Measurements from ENCODE around the gene HTR1E.
"Not testable (repeated sequence)": the region's sequence is repeated elsewhere in the genome, so short reads cannot be mapped to it uniquely, and the experiment has no call there.

The HTR1E gene

GRCh38 chr6:86937219-86938079 lies at the start of gene HTR1E:
TSS of gene HTR1E (plus strand) at chr6:86937528. CDS start at chr6:87015335, 77,807 bp downstream.
- H3K27me3 Mint-ChIP-seq, result peaks cover 22% of the 10 kb centered on the region
- H3K4me3 Mint-ChIP-seq, result peak within 1 kb of the TSS; percentile 66
- no peaks in the 10 kb centered on the region for H3K36me3 Mint-ChIP-seq
- peaks cover 13% of the 10 kb centered on the region for H3K4me1 Mint-ChIP-seq
- ATAC-seq (ENCODE audit: low read depth) (peak; percentile 51), DNase-seq (ENCODE audit: low spot score in 2 of 2) (peak in 1 of 2 donors; percentile 14)
- no peaks in the 10 kb centered on the region for H3K9me3 Mint-ChIP-seq
- no peak within 1 kb of the TSS for H3K27ac Mint-ChIP-seq

GRCh38 chr6:86888301-86888700 lies 49.0 kb upstream of the HTR1E start:
- H3K4me3 Mint-ChIP-seq, result no peak overlapping the region
- H3K27me3 Mint-ChIP-seq, result peaks cover 4% of the 10 kb centered on the region
- ATAC-seq (ENCODE audit: low read depth), result no peak
- no peak overlapping the region for H3K27ac Mint-ChIP-seq
- DNase-seq (ENCODE audit: low spot score in 2 of 2), result no peak
- H3K36me3 Mint-ChIP-seq, result no peaks in the 10 kb centered on the region
- H3K4me1 Mint-ChIP-seq, result no peaks in the 10 kb centered on the region
- H3K9me3 Mint-ChIP-seq, result peaks cover 5% of the 10 kb centered on the region

GRCh38 chr6:86897265-86897664 lies 40.1 kb upstream of the HTR1E start:
- H3K36me3 Mint-ChIP-seq; H3K9me3 Mint-ChIP-seq; ATAC-seq (ENCODE audit: low read depth); H3K4me3 Mint-ChIP-seq; H3K27ac Mint-ChIP-seq; H3K27me3 Mint-ChIP-seq; H3K4me1 Mint-ChIP-seq; DNase-seq (ENCODE audit: low spot score in 2 of 2): not testable (repeated sequence)

GRCh38 chr6:86913795-86914194 lies 23.5 kb upstream of the HTR1E start:
- H3K27ac Mint-ChIP-seq, result no peak overlapping the region
- H3K27me3 Mint-ChIP-seq, result peaks cover 4% of the 10 kb centered on the region
- no peak for DNase-seq (ENCODE audit: low spot score in 2 of 2)
- H3K9me3 Mint-ChIP-seq, result no peaks in the 10 kb centered on the region
- H3K36me3 Mint-ChIP-seq, result no peaks in the 10 kb centered on the region
- ATAC-seq (ENCODE audit: low read depth), result no peak
- H3K4me3 Mint-ChIP-seq, result no peak overlapping the region
- H3K4me1 Mint-ChIP-seq, result no peaks in the 10 kb centered on the region

- no peak for ATAC-seq (ENCODE audit: low read depth)
- no peaks in the 10 kb centered on the region for H3K4me1 Mint-ChIP-seq
Measured at GRCh38 chr6:86916393-86916792, 20.9 kb upstream of the HTR1E start.

GRCh38 chr6:86927138-86927537 lies 10.2 kb upstream of the HTR1E start:
- not testable (repeated sequence) for ATAC-seq (ENCODE audit: low read depth); H3K9me3 Mint-ChIP-seq; H3K36me3 Mint-ChIP-seq; H3K4me1 Mint-ChIP-seq; H3K27ac Mint-ChIP-seq; H3K4me3 Mint-ChIP-seq; H3K27me3 Mint-ChIP-seq; DNase-seq (ENCODE audit: low spot score in 2 of 2)

More at GRCh38 chr6:86916393-86916792, 20.9 kb upstream of the HTR1E start:
- no peaks in the 10 kb centered on the region for H3K36me3 Mint-ChIP-seq
- H3K27ac Mint-ChIP-seq, result no peak overlapping the region
- no peak for DNase-seq (ENCODE audit: low spot score in 2 of 2)
- peaks cover 4% of the 10 kb centered on the region for H3K27me3 Mint-ChIP-seq
- no peak overlapping the region for H3K4me3 Mint-ChIP-seq
- H3K9me3 Mint-ChIP-seq, result no peaks in the 10 kb centered on the region

- H3K36me3 Mint-ChIP-seq; H3K27ac Mint-ChIP-seq; H3K9me3 Mint-ChIP-seq; H3K4me3 Mint-ChIP-seq; H3K4me1 Mint-ChIP-seq; DNase-seq (ENCODE audit: low spot score in 2 of 2); H3K27me3 Mint-ChIP-seq; ATAC-seq (ENCODE audit: low read depth): not testable (repeated sequence)
Measured at GRCh38 chr6:86927859-86928258, 9.5 kb upstream of the HTR1E start.

- peaks cover 13% of the 10 kb centered on the region for H3K4me1 Mint-ChIP-seq
- H3K36me3 Mint-ChIP-seq, result no peaks in the 10 kb centered on the region
- no peak for DNase-seq (ENCODE audit: low spot score in 2 of 2)
- H3K27me3 Mint-ChIP-seq, result peaks cover 14% of the 10 kb centered on the region
- H3K4me3 Mint-ChIP-seq, result no peak overlapping the region
- H3K27ac Mint-ChIP-seq, result no peak overlapping the region
- H3K9me3 Mint-ChIP-seq, result no peaks in the 10 kb centered on the region
- ATAC-seq (ENCODE audit: low read depth), result no peak
Measured at GRCh38 chr6:86934365-86934764, 3.0 kb upstream of the HTR1E start.

GRCh38 chr6:86936834-86937218 lies 502 bp upstream of the HTR1E start:
- H3K4me3 Mint-ChIP-seq, result peak overlapping the region; percentile 66
- no peak overlapping the region for H3K27ac Mint-ChIP-seq
- no peak for DNase-seq (ENCODE audit: low spot score in 2 of 2)
- no peaks in the 10 kb centered on the region for H3K9me3 Mint-ChIP-seq
- no peak for ATAC-seq (ENCODE audit: low read depth)
- H3K27me3 Mint-ChIP-seq, result peaks cover 22% of the 10 kb centered on the region
- no peaks in the 10 kb centered on the region for H3K36me3 Mint-ChIP-seq
- H3K4me1 Mint-ChIP-seq, result peaks cover 13% of the 10 kb centered on the region

GRCh38 chr6:86938814-86939213 lies 1.5 kb downstream of the HTR1E start:
- Mint-ChIP-seq H3K27ac (no peak overlapping the region), H3K9me3 (no peaks in the 10 kb centered on the region), H3K36me3 (no peaks in the 10 kb centered on the region), H3K4me1 (peaks cover 13% of the 10 kb centered on the region), H3K27me3 (peaks cover 20% of the 10 kb centered on the region), H3K4me3 (no peak overlapping the region)
- DNase-seq (ENCODE audit: low spot score in 2 of 2), result no peak
- ATAC-seq (ENCODE audit: low read depth), result no peak

- H3K4me3 Mint-ChIP-seq, result no peak overlapping the region
- ATAC-seq (ENCODE audit: low read depth), result no peak
- H3K36me3 Mint-ChIP-seq, result no peaks in the 10 kb centered on the region
- peaks cover 6% of the 10 kb centered on the region for H3K4me1 Mint-ChIP-seq
- no peak overlapping the region for H3K27ac Mint-ChIP-seq
- H3K9me3 Mint-ChIP-seq, result no peaks in the 10 kb centered on the region
- peaks cover 15% of the 10 kb centered on the region for H3K27me3 Mint-ChIP-seq
- no peak for DNase-seq (ENCODE audit: low spot score in 2 of 2)
Measured at GRCh38 chr6:86941461-86941860, 4.1 kb downstream of the HTR1E start.

GRCh38 chr6:86942769-86943516 lies 5.6 kb downstream of the HTR1E start:
- H3K4me1 Mint-ChIP-seq, result no peaks in the 10 kb centered on the region
- no peak for ATAC-seq (ENCODE audit: low read depth)
- H3K9me3 Mint-ChIP-seq, result no peaks in the 10 kb centered on the region
- peaks cover 8% of the 10 kb centered on the region for H3K27me3 Mint-ChIP-seq
- no peaks in the 10 kb centered on the region for H3K36me3 Mint-ChIP-seq
- H3K4me3 Mint-ChIP-seq, result no peak overlapping the region
- DNase-seq (ENCODE audit: low spot score in 2 of 2), result no peak
- H3K27ac Mint-ChIP-seq, result no peak overlapping the region

GRCh38 chr6:86943819-86944407 lies 6.6 kb downstream of the HTR1E start:
- no peak overlapping the region for H3K4me3 Mint-ChIP-seq
- no peaks in the 10 kb centered on the region for H3K4me1 Mint-ChIP-seq
- no peaks in the 10 kb centered on the region for H3K36me3 Mint-ChIP-seq
- DNase-seq (ENCODE audit: low spot score in 2 of 2) (no peak), ATAC-seq (ENCODE audit: low read depth) (no peak)
- no peak overlapping the region for H3K27ac Mint-ChIP-seq
- H3K9me3 Mint-ChIP-seq, result no peaks in the 10 kb centered on the region
- peaks cover 8% of the 10 kb centered on the region for H3K27me3 Mint-ChIP-seq

- Mint-ChIP-seq H3K27ac (no peak overlapping the region), H3K36me3 (no peaks in the 10 kb centered on the region), H3K4me1 (no peaks in the 10 kb centered on the region), H3K27me3 (no peaks in the 10 kb centered on the region), H3K4me3 (no peak overlapping the region), H3K9me3 (no peaks in the 10 kb centered on the region)
- ATAC-seq (ENCODE audit: low read depth) (no peak), DNase-seq (ENCODE audit: low spot score in 2 of 2) (no peak)
Measured at GRCh38 chr6:86949771-86950170, 12.4 kb downstream of the HTR1E start.
